ENCODE measurements around the gene PCSK5.

The PCSK5 gene

DNA sequence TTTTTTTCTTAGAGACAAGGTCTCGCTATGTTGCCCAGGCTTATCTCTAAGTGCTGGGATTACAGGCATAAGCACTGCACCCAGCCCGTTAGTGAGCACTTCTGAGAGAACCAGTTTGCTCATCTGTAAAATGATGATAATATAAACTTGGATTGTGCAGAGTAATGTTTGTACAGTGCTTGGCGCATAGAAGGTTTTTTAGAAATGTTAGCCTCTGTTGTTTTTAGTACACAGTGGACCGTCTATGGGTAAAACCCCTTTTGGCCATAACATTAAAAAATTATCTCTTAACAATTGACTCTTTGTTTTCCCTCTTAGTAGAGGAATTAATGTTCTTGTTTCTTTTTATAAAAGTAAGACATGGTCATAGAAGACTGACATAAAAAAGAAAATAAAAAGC lies 202.1 kb downstream of the PCSK5 start:
- DNase-seq: no peak

DNA sequence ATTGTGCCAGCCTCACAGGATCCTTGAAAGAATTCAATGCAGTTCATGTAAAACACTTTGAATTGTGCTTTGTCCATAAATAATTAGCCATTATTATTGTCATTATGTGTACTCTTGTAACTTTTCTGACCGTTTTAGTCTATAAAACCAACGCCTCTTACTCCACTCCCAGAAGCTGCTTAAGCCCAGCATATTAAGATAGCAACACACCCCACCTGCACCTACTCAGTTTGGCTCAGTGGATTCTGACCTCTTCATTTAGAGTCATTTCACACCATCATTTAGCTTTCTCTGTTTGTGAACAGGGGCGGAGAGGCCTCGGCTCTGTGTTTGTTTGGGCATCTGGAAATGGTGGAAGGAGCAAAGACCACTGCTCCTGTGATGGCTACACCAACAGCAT lies 205.1 kb downstream of the PCSK5 start:
- no peak for DNase-seq

DNA sequence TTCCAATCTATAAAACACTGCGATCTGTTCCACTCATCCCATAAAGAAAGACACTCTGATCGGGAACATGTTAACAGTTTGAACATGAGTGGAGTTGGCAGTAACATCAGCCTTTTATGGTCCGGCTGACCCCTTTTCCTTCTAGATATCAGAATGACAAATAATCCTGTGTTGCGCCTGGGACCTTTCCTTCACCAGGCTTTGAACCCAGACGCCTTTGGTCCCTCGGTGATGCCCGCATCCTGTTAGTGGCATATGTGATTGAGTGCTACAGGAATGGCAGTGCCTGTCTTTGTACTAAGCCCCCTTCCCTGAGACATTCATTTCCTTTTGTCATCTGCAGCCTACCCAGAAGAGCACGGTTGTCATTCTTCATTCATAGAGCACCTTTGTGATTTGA lies 209.0 kb downstream of the PCSK5 start:
- DNase-seq: no peak

DNA sequence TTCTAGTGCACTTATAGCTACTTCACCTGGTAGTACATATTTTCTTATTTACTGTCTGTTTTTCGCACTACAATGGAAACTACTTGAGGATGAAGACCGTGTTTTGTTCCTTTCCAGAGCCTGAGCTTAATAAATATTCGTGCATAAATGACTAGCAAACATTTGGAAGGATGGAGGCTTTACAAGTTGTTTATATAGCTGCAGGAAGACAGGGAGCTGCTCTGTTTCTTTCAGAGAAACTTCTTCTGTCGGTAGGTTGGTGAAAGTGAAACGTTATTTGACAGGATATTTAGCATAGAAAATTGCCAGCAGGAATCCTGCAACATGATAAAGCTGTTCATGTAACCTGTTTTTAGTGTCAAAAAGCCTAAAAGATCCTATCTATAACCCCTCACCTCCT lies 210.6 kb downstream of the PCSK5 start:
- no peak for DNase-seq

DNA sequence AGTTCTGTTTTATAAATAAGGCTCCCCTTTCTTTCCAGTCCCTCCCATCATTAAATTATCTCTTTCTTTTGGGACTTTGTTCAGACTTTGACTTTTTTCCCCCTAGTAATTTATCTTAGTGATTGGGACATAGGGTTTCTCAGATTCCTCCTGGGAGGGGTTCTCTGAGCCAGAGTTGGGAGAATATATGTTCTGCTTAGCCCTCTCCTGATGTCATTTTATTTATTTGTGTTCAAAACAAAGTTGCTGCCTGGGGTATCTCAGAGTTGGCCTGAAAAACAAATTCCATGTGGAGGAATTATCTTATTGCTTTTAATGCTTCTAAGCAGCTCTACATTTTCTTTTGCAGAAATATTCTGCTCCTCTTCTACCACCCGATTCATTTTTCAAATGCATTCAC lies 211.0 kb downstream of the PCSK5 start:
- no peak for DNase-seq

DNA sequence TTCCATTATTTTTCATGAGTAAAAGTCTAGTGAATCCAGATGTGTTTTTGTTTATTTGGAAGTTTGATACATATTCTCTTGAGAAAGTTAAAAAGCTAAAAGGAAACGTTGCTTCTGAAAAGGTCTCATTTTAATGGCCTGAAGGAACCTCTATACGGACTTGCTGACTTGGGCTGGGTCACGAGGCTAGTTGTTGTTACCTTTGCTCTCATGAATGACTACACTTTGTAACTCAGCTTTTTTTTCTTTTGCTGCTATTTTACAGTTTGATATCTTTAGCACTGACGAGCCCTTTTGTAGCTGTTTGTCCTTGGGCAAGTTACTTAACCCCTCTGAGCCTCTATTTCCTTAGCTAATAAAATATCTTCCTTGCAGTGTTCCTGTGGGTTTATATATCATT lies 211.5 kb downstream of the PCSK5 start:
- DNase-seq: no peak

DNA sequence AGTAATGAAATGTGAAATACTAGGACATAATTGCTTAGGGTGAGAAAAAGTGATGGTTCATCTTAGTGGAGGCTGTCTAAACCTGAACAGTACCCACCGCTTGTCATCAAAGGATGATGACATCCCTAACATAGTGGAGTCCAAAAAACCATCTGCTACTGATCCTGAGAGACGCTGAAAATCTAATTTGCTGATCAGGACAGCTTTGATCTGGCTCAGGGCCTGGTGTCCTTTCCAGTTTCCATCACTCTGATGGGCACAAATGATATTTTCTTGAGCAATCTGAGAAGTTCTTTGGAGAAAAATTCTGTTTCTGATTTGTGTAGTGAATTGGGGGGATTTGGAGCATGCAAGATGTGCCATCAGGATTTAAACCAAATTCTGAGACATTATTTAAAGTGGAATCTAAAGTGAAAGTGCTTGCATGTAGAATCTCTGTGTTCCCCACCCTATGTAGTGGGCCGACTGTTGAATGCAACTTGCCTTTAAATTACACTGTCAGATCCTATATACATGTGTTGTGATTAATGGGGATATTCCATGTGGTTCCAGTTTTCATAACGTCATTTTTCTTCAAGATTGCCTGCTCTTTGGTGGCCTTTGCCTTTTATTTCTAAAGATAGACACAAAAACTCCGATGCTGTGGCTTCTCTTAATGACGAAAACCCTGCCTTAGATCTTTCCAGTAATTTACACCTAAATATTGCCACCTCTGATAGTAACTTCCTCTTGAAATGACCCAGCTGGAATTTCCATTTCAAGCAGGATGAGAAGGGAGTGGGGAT lies 213.2 kb downstream of the PCSK5 start:
- no peak for DNase-seq

DNA sequence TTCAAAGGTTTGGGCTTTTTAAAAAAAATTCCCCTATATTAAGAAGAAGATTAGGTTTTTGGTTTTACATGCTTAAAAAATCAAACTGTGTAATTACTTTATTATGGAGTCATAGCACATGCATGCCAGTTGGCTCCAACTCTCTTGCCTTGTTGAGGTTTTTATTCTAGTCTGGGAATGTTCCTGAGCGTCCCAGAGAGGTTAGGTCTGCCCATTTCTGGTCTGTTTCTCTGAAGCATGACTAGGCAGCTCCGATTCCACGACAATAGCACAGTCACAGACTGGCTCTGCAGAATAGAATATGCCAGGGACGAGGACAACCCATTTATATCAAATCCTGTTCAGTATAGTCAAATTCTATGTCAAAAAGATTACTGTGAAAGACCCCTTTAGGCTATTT lies 217.0 kb downstream of the PCSK5 start:
- no peak for DNase-seq

DNA sequence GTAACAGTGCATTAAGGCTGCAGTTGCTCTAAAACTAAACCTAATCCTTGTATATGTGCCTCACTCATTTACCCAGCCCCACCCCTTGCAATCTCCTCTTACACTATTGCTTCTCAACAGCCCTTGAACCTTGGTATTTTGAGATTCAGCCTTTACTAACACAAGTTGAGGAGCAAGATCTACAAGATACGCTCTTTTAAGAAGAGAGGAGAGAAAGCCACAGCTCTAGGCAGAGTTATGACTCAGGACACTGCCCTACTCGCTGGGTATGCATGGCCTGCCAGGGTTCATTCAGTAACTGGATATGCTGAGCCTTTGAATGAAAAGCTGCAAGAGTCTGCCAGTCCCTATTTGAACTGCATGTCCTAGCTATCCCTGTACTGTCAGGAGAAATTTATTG lies 219.5 kb downstream of the PCSK5 start:
- DNase-seq: no peak

DNA sequence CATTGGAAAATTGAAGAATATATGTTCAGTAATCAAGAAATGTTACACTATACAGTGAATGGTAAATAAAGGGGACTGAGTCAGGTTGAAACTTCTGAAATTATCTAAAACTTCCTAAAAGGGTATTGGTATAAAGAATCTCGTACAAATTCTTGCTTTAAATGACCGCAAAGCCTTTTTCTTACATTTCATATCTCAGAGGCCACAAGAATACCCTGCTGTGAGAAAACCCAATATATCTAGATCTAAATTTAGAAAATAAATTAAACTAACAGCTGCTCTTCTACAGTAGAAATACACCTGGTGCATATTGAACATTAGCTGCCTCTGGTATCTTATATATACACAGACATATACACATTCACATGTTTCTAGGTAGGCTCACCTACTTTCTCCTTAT lies 221.7 kb downstream of the PCSK5 start:
- no peak for DNase-seq

DNA sequence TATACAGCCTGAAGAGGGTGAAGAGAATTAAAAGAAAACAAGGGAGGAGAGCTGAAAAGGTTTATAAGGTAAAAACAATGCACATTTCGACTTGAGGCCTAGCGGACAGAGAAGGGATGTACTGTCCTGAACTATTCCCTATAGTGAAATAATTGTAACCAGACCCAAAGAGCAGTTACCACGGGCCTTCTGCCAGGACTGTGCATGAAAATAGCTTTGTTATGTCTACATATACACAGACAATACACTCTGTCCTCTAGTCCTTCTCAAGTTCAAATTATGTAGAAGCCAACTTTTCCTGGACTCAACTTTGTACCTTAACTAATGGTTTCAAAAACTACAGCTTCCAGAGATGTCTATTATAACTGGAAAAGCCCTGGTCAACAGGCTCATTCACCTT lies 223.7 kb downstream of the PCSK5 start:
- DNase-seq: no peak

DNA sequence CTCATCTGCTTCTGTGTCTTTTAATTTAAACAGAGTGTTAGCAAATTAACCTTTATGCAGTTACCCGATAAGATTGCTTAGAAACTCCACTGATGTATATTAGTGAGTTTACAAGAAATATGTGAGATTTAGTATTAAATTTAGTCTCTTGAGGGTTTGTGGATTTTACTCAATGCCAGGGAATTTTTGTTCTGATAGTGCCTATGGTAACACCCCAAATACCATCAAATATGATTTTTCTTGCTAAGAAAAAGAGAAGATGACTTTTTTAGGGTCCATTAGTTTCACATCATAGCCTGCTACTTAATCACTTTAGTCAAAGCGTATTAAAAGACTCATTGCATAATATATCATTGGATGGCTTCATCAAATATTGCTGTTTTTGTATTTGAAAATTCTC lies 224.9 kb downstream of the PCSK5 start:
- DNase-seq: no peak

DNA sequence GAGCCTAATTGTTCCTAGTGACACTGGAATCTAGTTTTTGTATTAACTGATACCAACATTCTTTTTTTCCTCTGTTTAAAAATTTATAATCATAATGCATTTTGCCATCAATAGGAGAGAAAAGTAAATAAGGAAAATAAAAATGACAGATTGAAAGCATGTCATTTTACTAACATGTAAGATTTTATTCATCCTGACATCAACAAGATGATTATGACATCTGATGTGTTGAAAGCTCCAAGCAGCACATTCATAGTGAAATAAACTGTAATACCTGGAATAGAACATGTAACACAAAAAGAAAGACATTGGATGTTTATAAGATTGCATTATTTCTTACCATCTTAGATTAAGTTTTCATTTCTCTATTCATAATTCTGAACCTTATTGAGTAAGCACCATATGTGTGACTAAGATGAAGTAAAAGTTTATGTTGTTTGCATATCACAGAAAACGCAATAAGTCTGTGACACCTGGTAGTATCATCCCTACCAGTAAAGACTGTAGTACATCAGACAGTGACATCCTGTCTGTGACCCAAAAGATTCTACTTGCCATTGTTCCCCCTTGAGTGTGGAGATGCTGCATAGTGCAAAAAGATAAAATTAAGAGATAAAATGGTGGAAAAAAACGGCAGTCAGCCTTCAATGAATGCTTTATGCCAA lies 225.6 kb downstream of the PCSK5 start:
- no peak for DNase-seq

DNA sequence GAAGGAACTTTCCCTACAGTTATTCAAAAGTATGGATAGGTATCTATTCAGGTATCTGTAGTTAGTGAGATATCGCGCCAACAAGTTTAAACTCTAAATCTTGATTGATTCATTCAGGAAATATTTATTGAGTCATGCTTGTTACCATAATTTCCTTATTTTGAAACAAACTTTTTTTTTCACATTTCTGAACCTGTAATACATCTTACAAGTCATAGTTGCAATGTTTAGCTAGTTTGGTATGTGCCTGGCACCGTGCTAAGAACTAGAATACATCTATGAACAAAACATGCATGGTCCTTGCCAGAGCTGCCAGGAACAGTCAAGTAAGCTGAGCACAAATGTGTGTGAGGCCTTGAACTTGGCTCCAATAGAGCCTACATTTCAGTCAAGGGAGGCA lies 226.4 kb downstream of the PCSK5 start:
- no peak for DNase-seq

DNA sequence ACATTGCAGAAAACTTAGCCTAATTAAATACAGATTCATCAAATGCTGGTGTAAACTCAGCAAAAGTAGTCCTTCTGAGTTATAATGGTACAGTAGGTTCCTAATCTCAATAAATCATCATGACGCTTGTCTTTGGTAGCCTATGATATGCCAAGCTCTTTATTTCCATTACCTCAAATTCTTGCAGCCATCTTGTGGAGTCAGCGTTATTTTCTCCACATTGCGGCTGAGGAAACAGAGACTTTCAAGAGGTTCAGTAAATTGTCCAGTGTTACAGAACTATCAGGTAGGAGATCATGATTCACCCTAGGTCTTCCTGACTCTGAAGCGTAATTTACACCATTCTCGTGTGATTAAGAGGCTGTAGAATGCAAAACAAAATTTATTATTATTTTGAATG lies 237.2 kb downstream of the PCSK5 start:
- no peak for DNase-seq

DNA sequence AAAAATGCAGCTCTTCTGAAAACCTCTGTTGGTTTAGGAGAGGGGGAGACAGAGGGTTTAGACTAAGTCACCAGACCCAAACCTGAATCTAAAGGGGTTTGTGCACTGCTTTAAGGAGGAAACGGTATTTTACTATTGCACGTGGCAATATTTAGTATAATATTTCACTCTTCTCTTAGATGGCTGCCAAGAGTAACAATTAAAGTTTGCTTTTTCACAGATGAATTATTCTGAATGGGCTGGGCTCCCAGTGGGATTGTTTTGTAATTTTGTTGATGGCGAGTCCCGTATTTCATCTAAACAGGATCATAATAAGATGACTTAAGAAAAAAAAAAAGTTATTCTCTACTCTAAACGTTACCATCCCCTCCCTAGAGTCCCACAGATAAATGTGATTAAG lies 245.4 kb downstream of the PCSK5 start:
- peak; percentile 2 for DNase-seq

DNA sequence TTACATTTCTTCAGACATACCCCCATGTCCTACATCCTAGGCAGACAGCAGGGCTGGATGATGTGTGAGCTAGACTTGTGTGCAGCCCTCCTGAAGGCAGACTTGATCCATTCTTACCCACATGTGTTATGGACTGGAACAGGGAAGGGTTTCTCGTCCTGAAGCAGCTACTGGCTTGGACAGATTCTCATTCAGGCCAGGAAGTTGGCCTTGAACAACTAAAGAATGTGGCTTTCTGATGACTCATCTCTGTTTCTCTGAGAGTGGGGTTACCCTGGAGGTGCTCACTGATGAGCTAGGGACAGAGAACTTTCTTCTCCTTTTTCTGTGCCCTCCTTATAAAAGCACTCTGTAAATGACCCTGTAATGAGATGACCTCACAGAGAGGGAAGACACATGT lies 246.5 kb downstream of the PCSK5 start:
- DNase-seq: no peak

DNA sequence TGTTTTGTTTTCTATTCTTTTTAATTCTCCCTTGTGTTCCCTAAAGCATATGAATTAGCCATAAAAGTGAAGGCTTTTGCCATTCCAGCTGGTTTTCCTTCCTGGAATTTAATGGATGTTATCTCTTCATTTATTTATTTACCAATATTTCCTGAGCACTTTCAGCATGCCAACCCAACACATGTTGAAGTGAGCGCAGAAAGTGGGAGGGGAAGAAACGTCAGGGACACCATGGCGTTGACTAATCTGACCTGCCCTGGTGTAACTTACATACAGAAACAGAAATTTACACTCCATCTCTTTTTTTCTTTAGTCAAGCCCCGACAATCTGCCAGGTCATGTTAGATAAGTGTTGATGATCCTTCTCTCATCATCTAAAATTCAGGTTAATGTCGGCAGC lies 247.5 kb downstream of the PCSK5 start:
- no peak for DNase-seq

DNA sequence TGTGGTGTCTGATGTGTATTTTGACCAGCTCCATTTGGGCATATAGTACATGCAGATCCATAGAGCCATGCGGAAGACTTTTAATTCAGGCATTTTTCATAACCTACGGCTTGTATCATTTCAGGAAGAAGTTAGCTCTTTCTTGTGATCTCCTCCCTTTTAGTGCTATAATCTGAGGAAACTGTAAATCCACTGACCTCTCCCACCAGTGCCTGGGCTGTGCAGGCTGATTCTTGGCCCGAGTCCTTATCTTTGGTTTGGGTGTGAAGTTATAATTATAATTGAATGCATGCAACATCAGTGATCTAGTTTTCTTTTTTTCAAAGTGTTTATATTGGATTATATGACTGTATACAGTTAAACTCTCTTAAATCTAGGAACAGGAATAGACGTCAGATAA lies 247.9 kb downstream of the PCSK5 start:
- no peak for DNase-seq

DNA sequence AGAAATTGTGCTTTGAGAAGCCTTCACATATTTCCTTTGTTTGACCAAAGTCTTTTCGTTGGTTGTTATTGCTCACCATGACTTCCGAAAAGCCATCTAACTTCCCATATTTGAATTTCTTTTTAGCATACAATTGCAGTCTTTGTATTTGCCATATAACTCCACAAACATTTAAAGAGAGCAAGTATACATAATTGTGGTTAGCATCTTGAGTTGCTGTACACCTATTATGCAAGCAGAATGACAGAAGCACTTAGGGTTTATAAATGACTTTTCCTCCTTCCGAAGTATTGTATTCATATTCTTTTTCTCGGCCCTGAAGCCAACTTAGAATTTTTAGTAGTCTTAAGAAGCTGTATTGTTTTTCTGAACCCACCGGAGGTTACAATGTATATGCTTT lies 253.4 kb downstream of the PCSK5 start:
- DNase-seq: no peak

DNA sequence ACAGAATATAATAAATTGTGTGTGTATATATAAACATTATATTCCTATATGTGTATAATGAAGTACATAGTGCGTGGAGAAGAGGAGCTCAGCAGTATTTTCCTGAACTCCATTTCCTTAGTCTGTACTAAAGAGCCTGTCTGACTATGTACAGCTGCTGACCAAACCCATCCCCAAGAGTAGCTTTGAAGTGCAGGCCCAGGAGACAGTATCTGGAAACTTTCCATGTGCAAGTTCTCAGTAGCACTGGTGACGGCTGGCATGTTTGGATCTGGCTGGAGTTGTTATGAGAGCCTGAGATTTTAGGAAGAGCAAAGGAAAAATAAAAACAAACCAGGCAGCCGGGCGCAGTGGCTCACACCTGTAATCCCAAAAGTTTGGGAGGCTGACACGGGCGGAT lies 259.5 kb downstream of the PCSK5 start:
- no peak for DNase-seq

DNA sequence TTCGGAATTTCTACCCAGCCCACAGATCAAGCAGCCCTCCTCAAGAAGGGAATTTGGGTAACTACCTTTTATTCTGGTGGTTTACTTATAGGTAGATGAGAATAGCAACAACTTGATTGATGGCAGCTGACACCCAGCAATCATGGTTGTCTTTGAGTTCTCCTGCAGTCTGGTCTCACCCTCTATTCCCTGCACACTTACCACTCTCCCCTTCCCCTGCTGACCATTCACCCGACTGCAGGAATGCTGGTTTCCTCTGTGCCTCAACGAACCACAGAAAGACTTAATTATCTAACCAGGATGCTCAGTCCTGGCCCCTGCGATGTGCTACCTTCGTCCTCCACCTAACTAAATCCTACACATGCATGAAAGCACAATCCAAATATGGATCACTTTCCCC lies 260.8 kb downstream of the PCSK5 start:
- no peak for DNase-seq

DNA sequence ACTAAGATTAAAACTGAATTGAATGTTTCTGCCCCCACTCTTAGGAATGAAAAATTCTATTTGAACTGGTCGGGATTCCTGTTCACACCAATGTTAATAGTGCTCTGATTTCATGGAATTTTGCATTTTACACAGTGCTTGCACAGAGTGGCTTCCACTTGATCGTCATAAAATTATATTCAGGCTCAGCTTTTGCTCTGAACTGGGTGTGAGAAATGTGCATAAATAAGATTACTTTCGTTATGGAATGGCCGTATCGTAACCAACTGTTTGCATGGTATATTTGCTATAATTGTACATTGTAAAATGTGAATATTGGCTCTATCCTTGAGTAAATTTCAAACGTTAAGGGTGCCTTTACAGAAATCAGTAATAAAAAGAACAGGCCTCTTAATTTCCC lies 262.9 kb downstream of the PCSK5 start:
- DNase-seq: no peak

DNA sequence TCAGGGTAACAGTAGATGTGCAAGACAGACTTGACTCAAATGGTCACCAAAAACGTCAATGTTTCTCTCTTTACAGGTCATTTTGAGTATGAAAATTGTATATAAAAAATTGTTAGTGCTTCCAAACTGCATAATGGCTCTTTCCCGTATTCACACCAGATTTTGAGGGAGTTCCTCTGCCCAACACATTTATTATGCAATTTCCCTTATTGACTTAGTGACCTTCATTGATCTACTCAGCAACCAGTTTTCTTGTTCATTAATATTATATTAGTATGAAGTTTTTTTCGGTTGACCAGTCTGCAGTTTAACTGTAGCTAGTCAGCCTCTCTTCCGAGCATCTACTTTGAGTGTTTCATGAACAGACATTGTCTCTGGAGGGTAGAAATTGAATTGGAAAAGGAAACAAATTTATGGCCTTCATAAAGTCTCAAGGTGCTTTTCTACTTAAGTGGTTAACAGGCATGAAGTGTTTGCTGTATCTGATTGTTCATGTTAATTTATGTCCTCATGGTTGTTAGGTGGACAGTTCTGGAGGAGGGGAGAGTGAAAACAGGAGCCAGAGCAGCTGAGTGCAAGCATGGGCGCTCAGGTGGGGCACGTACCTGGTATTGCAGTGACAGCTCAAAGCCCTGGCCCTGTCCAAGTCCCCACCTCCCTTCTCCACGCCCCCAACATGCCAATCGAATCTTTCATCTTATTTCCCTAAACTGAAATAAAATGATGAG lies 263.6 kb downstream of the PCSK5 start:
- DNase-seq: peak; percentile 25

Data from NCI-H187 treated with DMSO at 0.1 percent for 48 hours (cell line).